HFF-Myc (cell line): Measurements from ENCODE around the gene GABBR1.

Experiments used
- DNase-seq: peaks from one replicate; pipeline ENCODE4 v3.0.0-alpha.2; 2011; ENCODE audit warnings: low read depth; ENCODE audit errors: extremely low read depth
- H3K4me3 ChIP-seq: replicated peaks from 2 replicates; pipeline ENCODE4 v1.5.1; 2011; ENCODE audit warnings: low read depth, mild to moderate bottlenecking, control low read depth, low read length
- TF ChIP-seq, protein P1 (sequence below): IDR thresholded peaks from 2 replicates; pipeline ENCODE4 v1.5.1; 2012; ENCODE audit warnings: mild to moderate bottlenecking, low read depth, low read length, control low read depth; ENCODE audit errors: missing control alignments

GABBR1 gene

GRCh38 chr6:29593199-29593855, 39.7 kb downstream of the GABBR1 start:
- TF ChIP-seq, protein P1, sequence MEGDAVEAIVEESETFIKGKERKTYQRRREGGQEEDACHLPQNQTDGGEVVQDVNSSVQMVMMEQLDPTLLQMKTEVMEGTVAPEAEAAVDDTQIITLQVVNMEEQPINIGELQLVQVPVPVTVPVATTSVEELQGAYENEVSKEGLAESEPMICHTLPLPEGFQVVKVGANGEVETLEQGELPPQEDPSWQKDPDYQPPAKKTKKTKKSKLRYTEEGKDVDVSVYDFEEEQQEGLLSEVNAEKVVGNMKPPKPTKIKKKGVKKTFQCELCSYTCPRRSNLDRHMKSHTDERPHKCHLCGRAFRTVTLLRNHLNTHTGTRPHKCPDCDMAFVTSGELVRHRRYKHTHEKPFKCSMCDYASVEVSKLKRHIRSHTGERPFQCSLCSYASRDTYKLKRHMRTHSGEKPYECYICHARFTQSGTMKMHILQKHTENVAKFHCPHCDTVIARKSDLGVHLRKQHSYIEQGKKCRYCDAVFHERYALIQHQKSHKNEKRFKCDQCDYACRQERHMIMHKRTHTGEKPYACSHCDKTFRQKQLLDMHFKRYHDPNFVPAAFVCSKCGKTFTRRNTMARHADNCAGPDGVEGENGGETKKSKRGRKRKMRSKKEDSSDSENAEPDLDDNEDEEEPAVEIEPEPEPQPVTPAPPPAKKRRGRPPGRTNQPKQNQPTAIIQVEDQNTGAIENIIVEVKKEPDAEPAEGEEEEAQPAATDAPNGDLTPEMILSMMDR, result no peak
- DNase-seq, result no peak
- H3K4me3 ChIP-seq, result no peak overlapping the region

DNA sequence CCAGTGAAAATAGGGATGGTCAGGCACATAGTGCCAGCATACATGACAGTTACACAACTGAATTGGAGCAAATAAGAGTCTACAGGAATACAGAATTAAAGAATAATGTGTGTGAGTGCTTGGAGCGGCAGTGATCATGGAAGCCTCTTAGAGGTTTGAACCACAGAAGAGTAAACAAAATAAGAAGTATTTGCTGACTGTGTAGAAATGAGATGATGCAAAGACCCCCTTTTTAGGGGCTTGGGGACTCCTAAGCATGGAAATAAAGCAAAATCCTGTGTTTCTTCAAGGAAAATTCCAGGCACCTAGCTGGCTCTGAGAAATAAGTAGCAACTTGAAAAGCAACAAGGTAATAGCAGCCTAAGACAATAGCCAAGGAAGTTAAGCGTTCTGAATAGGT, 41.3 kb downstream of the GABBR1 start:
- H3K4me3 ChIP-seq, result no peak overlapping the region
- DNase-seq, result no peak
- TF ChIP-seq, protein P1, result no peak

DNA sequence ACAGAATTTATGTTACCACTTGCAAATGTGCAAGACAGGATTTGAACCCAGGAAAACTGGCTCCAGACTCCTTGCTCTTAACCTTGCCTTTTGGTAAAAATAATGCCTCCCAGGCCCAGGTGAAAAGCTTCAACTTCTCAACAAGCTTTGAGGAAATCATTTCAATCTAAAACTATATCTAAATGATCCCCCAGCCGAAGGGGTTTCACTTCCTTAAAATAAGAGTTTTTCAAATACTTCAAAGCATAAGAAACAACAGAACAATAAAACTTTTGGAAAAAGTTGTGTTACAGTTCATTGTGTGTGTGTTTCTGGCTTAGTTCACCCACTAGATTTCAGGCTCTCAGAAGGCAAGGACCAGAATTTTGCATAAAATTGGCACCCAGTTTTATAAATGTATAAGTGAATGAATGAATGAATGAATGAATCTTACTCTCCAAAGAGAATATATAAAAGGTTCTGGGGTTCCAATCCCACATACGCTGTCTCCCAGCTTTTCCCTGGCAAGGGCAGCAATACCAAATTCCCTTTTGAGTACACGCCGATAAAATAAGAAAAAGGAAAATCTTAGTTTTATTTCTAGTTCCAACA, 42.7 kb downstream of the GABBR1 start:
- no peak for DNase-seq
- TF ChIP-seq, protein P1, result no peak
- H3K4me3 ChIP-seq, result no peak overlapping the region

DNA sequence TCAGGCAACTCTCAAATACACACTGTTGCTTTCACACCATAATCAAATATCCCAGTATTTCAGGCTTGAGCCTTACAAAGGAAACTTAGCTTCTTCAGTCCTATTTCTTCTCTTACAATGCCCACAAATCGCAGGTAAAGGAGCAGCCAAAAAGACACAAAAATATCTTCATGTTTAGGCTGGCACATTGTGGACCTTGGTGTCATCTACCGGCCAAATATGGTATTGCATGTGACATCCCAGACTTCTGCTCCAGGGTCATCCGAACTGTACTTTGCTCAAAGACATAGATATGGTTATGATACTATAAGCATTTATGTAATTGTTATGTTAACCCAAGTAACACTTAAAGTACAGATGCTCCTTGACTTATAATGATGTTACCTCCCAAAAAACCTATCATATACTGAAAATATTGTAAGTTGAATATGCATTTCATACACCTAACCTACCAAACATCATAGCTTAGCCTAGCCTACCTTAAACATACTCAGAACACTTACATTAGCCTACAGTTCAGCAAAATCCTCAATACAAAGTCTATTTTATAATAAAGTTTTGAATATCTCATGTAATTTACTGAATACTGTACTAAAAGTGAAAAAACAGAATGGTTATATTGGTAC, 43.4 kb downstream of the GABBR1 start:
- TF ChIP-seq, protein P1, result peak; percentile 90
- DNase-seq, result peak; percentile 48
- H3K4me3 ChIP-seq, result no peak overlapping the region

DNA sequence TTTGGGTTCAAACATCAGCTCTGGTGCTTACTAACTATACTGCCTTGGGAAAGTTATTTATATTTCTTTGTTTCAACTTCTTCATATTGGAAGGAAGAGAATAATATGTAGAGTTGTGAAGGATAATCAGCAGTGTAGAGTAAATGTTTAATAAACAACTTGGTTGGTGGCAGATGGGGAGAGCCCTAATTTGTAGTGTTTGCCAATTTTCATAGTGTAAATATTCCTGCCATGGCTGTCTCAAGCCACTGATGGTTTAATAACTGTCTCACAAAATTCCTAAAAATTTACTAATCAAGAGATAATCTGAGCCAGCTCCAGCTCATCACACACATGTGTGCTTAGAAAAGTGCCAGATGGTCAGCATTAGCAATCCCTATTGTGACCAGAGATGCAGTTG, 48.2 kb downstream of the GABBR1 start, which contains the start of gene OR2H2:
Gene OR2H2, plus strand, starts transcription at position 301 of the 400 bp plus-strand sequence. CDS start 2,824 bp downstream, outside the sequence.
- DNase-seq, result no peak
- H3K4me3 ChIP-seq, result no peak within 1 kb of the TSS
- TF ChIP-seq, protein P1, result no peak

- no peak for DNase-seq
- TF ChIP-seq, protein P1, result no peak
- H3K4me3 ChIP-seq, result no peak overlapping the region
Measured at GRCh38 chr6:29577544-29577943, 55.4 kb downstream of the GABBR1 start.
